Stimulated activated CD4-positive, alpha-beta T cell treated with anti-CD3 and anti-CD28 coated beads, Interleukin-15, amount 100 ng/mL, for 1 hour (primary cell): ENCODE results near the gene ITIH5.

Source experiments
- DNase-seq, 2 donors: peaks; one replicate each; pipeline ENCODE4 v3.0.0-alpha.2; 2020; ENCODE audit warnings: low read depth in 1 of 2, low spot score in 1 of 2

The ITIH5 gene

DNA sequence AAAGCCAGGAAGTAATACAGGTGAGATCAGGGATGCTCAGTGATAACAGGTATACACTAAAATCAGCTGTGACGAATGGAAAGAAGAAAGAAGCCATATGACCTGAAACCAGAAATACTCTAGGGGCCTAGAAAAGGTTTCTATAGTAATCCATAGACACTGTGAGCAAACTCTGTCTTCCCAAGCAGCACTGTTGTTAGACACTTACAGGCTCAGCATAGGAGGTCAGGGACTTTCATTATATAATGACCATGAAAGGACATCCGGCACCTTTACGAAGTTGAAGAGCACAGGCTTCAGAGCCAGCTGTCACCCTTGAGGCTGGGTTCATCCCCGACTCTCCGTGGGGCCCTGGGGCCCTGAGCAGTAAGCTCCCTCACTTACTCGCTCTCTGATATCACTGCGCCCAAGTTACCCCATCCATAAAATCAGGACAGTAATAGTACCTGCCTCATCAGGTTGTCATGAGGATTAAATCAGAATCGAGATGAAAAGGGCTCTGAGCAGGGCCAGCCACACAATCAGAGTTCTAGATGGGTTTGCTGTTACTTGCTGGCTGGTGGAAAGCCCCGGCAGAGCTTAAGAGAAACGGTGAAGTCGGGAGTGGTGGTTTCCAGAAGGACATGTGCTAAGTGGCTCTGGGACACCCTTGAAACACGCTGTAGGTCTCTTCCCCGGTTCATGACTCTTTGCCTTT is 79.5 kb downstream of the ITIH5 start:
- no peak for DNase-seq

DNA sequence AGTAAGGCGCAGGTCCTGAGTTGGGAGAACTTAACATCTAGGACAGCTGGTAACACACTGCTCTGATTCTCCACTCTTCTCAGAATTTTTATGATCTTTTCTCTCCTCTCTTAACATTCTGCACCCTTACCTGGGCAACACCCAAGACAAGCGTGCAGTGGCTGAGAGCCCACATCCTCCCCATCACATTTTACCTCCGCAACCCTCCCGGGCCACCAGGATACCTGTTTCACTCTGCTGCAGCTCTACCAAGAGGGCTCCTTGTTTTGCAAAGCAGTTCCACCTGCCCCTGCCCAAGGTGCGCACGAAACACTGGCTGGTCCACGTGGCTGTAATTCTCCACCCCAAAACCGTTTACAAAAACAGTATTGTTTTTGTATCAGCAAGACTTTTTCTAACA is 81.5 kb downstream of the ITIH5 start:
- DNase-seq, result no peak

DNA sequence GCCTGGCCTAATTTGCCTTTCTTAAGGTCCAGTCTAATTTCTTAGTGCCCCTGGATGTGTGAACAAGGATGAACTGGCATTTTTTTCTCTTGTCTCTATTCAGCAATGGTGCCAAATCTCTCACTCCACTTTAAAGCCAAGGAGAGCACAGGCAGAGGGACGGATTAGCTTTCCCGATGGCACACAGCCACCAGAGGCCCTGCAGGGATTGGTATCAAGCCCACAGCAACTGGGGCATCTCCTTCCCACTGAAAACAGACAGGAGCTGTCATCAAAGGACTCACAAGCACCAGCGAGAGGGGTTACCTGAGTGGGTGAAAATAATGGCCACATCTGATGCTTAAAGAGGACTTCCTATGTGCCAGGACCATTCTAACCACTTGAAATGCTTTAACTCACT is 83.1 kb downstream of the ITIH5 start:
- no peak for DNase-seq

DNA sequence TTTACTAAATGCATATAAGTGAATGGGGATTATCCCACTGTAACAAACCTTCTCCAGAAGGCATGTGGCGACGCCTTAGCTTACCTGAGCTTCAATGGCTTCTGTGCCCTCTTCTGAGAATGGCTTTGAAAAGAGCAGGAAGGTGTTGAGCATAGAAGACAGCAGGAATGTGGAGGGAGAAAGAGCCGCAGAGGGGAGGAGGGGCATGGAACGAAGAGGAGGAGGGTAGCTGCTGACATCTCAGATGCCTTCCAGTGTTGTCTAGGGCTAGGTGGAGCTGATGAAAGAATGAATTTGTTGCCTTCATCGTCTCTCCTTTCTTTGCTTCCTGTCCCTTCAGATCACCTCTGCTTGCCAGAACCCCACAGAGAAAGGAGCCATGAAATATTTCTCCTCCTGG is 86.2 kb downstream of the ITIH5 start:
- DNase-seq, result no peak

DNA sequence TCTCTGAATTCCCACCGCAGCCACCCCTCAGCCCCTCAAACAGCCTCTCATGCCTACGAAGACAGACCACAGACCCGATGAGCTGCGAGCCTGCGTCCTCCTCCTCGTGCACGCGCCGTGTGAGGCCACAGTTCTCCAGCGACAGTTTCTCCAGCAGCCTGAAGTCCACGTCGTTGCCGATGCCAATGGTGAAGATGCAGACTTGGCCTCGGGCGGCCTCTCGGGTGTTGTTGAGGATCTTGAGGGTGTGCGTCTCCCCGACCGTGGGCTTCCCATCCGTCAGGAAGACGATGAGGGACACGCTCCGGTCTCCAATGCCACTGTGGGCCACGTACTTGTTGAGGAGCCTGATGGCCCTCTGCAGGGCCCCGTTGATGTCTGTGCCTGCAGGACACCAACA is 87.1 kb downstream of the ITIH5 start:
- DNase-seq, result no peak

DNA sequence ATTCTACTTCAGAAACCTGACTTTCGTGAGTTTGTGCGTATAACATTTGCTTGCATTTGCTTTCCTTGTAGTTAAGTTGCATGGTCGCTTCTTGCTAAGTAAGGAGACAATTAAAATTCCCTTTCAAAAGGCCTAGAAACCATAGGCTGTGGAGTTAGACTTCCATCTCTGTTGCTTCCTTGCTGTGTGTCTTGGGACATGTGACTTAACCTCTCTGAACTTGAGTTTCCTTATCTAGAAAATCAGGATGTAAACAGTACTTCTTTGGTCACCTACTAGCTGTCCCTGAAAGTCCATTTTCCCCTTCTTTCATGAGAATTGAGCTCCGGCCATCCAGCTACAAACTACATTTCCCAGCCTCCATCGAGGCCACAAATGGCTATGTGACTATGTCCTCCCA is 89.2 kb downstream of the ITIH5 start:
- no peak for DNase-seq

DNA sequence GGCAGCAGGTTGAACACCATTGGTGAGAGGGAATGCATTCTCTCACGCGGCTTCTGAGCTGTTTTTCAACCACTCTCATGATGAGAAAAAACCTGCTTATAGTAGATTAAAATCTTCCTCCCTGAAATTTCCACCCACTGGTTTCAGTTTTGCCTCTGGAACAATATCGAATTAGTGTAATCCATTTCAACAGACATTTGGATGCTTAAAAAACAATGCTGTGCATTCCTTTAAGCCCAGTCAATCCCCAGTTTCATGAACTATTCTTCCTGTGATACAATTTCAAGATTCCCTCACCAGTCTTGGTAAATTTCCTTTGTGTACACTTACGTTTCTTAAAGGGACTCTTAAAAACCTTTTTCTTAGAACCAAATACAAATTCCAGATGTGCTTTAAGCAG is 89.6 kb downstream of the ITIH5 start:
- DNase-seq, result no peak

DNA sequence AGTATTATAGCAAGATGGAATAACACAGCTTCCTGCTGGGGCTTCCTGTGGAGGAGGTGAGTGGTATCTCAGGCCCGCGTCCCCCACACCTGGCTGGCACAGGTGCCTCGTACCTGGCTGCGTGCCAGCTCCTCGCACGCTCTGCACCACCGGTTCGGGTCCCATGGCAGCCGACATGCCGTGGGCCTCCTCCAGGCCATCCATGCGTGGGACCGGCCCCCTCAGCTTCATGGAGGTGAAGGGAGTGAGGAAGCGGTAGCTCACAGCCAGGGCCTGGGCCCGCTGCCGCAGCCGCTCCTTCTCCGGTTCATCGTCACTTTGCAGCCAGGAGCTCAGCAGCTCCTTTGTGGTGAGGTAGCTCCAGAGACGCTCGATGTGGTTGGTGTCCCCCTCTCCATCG is 90.4 kb downstream of the ITIH5 start:
- no peak for DNase-seq

DNA sequence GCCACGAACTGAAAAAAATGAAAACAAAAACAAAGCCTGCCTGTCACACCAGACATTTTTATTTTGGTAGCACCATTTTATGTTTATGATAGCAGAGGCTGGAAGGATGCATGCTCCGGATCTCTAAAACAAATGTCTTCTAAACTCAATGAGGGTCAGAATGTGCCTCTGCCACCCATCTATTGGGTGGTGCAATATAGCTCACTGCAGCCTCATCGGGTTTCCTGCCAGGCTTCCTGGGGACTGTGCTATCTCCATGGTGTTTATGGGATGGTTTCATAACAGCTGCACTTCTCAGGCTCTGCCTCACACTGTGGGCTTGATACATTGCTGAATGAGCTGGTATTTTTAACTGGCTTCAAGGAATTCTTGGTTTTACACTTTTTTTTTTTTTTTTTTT is 94.4 kb downstream of the ITIH5 start:
- DNase-seq, result no peak

DNA sequence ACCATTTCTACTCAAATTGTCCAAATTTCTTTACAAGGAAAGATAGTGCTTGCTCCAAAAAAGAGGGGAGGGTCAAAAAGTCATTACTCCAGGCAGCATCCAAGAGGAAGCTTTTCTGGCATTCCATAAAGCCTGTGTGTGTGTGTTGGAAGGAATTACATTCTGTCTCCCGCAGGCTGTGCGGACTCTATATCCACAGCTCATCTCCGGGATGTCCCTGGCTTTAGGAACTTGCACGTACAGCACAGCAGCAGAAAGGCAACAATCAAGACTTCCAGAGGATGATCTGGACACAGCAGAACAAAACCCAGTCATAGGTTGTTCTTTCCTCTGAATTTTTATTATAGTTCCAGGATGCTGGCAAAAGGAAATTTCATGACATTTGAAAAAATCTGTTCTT is 94.8 kb downstream of the ITIH5 start:
- DNase-seq, result no peak

DNA sequence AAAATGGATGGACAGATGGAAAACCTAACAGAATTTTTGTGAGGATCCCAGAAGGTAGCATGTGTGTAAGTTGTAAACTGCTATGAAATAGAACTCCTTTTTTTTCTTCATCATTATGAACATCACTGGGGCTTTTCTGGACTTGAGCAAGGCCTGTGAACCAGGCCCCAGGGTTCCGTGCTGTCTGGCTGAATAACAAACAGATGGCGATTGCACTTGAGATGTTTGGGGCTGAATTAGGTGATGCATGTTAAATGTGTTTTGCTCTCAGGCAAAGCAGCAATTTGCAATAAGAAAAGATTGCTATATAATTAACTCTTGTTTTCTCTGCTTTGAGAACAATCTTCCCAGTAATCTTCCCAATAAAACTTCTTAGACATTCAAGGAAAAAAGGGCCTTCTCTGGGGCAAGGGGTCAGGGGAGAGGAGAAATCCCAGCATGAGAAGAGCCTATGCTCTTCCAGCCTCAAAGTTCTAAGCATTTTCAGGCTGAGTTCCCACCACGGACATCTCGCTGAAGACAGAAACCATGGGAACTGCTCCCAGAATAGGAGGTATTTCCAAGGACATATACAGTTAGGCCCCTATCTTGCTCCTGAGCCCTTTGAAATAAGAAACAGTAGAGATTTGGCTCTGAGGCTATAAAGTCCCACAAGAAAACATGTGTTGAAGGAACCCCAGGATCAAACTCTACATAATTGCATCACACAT is 98.7 kb downstream of the ITIH5 start:
- DNase-seq, result no peak

DNA sequence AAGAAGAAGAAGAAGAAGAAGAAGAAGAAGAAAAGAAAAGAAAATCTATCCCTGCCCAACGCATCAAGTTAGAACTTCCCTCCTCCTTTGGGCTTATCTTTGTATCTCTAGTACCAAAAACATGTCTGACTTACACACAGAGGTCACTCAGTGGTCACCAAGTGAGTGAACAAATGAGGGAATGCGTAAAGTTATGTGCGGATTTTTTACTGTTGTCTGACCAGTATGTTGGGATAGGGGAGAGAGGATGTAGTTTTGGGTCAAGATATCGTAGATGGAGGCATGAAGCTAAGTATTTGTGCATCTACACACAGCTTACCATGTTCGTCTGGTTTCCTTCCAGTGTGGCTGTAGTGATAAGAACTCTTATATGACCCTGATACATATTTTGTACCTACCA is 99.9 kb downstream of the ITIH5 start:
- DNase-seq, result no peak

DNA sequence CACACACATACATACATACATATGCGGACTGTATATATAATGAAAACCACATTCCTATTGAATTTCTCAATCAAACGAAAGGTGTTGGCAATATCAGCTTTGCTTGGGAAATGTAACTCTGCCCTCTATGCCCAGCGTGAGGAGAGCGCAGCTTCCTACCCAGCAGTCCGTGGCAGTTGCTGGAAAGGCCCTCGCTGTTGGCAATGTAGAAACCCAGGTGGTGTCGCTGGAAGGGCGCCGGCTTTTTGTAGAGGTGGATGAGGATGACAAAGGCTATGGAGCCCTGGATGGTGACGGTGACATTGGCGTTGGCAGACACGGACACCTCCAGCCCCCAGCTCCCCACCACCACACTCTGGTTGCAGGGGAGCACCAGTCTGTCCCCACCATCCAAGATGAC is 100.9 kb downstream of the ITIH5 start:
- DNase-seq, result no peak

DNA sequence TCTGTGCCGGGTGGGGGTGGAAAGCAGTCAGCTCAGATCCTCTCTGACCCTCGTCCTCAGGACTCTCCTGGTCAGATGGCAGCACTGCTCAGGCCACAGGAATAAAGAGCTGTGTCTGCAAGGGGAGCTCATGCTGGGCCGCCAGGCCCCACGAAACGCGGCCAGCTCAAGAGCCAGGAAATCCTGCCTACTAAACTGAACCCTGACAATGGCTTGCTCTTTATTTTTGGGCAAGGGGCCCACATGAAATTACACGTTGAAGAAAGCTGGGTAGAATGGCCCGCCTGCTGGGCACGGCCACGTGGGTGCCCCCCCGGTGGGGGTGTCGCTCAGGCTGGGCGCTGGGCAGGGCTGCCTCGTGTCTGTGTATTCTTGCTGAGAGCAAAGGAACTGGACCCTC is 103.0 kb downstream of the ITIH5 start:
- no peak for DNase-seq

DNA sequence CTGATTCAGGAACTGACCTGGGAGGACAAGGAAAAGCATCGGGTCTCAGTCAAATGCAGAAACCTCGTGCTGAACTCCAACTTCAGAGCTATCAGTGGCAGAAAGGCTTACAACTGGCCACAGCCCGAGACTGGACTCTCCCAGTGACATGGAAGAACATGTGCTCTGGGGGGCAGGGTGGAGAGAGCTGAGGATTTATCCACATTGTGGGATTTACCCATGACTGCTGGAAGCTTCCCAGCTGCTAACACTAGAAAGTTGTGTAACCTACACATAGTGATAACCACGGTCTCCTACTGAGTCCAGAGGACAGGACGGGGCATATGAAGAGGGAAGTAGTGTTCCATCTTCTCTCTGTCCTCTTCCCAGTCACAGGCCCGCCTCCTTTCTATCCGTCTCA is 103.4 kb downstream of the ITIH5 start:
- no peak for DNase-seq

DNA sequence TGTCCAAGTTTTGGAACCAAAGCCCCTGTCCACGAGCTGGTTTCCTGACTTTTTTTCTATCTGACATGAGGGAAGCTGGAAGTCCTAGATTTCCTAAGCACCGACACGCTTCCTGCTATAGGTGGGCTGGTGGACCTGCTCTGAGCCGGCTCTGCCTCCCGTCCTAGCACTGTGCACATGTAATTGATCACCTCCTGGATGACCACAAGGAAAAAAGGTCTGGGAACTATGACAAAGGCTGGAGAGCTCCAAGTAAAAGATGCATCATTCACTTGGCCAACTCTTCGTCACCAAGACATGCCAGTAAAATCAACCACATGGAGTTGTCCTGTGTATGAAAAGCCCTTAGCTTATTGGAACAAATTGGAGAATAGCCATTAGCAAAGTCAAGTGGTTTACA is 104.8 kb downstream of the ITIH5 start:
- DNase-seq, result no peak

DNA sequence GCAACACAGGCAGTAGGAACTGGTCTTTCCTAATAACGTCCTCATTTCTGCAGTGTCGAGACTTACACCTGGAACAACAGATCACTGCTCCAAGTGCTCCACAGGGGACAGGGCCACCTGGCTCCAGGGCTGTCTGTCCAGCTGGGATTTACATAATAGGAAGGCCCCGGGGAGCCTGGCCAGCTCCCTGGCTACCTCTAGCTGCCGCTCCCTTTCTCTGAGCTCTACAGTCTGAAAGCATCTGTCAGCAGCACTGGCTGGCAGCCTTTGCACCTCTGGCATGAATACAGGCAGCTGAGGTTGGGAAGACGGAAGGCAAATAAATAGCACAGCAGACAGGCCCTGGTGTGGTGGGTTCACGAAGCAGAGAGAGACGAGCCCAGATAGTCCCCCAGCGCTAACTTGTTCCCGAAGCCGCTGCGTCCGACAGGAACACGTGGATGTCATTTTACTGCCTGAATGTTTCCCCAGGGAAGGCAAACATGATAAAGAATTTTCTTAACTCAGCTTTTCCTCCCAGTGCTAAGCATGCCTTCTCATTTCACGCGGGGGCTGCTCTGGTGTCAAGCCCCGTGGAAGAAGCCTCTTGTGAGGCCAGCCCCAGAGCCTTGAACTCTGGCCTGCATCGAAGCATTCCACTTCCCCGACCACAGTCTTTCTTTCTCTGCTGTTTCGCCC is 105.4 kb downstream of the ITIH5 start:
- no peak for DNase-seq

DNA sequence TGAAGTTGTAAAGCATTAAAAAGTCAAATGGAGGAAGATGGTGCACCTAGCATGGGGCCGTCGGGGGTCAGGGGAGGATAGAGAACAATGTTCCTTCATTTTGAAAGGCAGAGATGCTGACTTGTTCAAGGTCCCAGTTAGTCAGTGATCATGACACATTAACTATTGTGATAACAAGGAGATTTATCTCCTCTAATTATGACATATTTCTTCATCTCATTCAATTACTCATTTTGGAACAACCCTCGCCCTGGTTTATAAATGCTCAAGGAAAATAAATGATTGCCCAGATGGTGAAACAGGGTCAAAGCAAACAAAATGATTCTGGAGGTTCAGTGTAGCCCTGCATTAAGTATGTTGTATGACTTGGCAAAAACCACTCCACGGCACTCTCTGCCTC is 106.2 kb downstream of the ITIH5 start:
- no peak for DNase-seq

DNA sequence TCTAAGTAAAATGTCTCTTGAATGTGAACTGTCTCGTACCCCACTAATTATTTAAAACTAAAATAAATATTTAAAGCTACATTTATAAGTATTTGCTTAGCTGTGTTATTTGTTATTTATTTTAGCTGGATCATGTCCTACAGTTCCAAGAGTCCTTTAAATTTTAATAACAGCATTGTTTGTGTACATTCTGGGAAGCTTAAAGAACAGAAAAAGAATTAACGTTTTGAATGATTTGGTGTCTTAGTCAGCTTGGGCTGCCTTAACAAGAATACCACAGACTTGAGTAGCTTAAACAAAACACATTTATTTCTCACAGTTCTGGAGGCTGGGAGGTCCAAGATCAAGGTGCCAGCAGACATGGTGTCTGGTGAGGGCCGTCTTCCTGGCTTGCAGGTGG is 107.4 kb downstream of the ITIH5 start:
- DNase-seq, result no peak

DNA sequence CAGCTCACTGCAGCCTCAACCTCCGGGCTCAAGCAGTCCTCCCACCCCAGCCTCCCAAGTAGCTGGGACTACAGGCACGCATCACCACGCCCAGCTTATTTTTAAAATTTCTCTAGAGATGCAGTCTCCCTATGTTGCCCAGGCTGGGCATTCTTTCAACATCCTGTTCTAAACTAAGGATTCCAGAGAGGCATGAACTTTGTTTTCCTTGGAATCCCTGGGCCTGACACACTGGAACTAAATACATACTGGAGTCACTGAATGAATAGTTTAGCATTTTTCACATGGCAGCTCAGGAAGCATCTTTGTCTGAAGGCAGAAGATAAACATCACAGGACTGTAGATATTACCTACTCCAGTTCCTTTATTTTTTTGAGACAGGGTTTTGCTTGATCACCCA is 108.7 kb downstream of the ITIH5 start:
- no peak for DNase-seq

DNA sequence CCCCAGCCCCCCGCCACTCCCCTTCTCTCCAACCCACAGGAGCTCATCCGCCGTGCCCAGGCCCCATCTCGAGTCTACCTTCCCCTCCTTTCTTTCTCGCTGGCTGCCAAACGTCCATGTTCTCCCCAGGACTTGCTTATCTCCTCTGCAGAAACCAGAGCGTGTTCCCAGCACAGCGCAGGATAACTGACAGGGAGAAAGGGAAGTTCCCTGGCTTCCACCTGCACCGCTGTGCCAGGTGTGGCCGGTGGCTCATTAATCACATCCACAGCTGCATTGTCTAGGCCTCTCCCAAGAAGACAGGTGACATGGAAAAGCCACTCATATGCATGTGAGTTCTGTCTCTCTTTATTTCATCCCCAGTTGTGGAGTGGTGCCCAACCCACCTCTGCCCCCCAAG is 113.2 kb downstream of the ITIH5 start:
- no peak for DNase-seq

DNA sequence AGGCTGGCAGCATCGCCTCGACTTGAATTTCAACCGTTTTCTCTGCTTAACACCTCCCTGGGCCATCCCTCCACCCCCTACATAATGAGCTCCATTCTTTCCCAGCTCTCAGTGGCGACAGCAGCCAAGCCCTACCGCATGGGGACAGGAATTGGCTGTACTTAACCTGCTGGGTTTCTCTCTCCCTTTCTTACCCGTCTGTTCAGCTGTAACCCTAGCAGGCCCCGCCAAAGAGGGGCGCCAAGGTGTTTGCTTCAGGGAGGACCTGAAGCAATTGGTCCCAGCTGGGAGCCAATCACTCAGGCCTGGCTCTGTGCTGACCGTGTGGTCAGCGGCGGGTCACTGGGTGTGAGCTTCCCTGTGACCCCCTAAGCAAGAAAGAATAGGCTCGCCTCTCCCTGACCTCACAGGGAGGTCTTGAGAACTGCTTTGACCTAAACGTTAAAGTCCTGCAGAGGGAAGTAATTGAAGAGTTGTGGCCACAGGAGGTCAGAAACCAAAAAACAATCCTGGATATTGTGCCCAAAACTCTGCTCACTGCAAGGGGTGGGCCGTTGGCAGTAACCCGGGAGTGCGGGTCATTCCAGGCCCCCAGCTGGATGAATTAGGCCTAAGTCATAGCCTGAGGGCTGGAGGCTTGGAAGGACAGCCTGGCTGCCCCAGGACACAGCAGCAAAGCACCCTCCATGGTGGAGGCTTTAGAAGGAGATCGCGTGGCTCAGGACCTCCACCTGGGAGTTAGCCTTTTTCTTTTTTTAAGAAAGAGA is 114.6 kb downstream of the ITIH5 start:
- no peak for DNase-seq
